ENCODE measurements around the gene PAM.

GRCh38 chr5:102718819-102719218 lies 36.3 kb upstream of the PAM start:
- TF ChIP-seq GTF2F1 (IDR thresholded peaks at IDR 0.05; ENCODE audit: borderline replicate concordance, low read depth, low read length) = no peak
- no peak for TF ChIP-seq CTCF (IDR thresholded peaks at IDR 0.05; ENCODE audit: control extremely low read depth in 1 of 3, insufficient read depth in 1 of 3, low read depth in 1 of 3, low read length in 3 of 3)
- no peak for TF ChIP-seq BCL11A (IDR thresholded peaks at IDR 0.05; ENCODE audit: low read depth in 2 of 2, low read length in 2 of 2)
- TF ChIP-seq TEAD4 (IDR thresholded peaks at IDR 0.05; ENCODE audit: low read depth, low read length) = no peak
- TF ChIP-seq SRF (IDR thresholded peaks at IDR 0.05; ENCODE audit: low read depth, low read length) = no peak

All from H1 (cell line).